Neural cell (in vitro differentiated cells): ENCODE data around the gene ADK. TPM values are rescaled to one million over a fixed set of nuclear protein-coding genes. Genes with fewer than 3 reads are reported as not detected.

Source experiments
- H2AFZ ChIP-seq: fragments of 200-600, 300-800 bp; sonication (generic), shearing (Covaris generic); 2 replicates; pipeline ENCODE4 v1.6.0; 2014; ENCODE audit warnings: low read depth, mild to moderate bottlenecking, antibody characterized with exemption, low read length, moderate library complexity
- H3F3A ChIP-seq: fragments of 200-600 bp; shearing (Covaris generic); 2 replicates; pipeline ENCODE4 v1.6.1; 2016; ENCODE audit warnings: mild to moderate bottlenecking, moderate library complexity, mixed read lengths, antibody characterized with exemption, low read length; ENCODE audit not compliant: insufficient read depth, poor library complexity, severe bottlenecking
- H3K27ac ChIP-seq: fragments of 200-600, 300-800 bp; sonication (generic), shearing (Covaris generic); 2 replicates; pipeline ENCODE4 v1.5.1; 2014; ENCODE audit warnings: mild to moderate bottlenecking, low read length, moderate library complexity
- H3K27me3 ChIP-seq: fragments of 300-800, 200-600 bp; sonication (generic), shearing (Covaris generic); 2 replicates; pipeline ENCODE4 v1.6.0; 2014; ENCODE audit warnings: mild to moderate bottlenecking, low read depth, low read length, moderate library complexity; ENCODE audit not compliant: insufficient read depth
- H3K36me3 ChIP-seq: fragments of 300-800, 200-600 bp; sonication (generic), shearing (Covaris generic); 2 replicates; pipeline ENCODE4 v1.5.1; 2014; ENCODE audit warnings: mild to moderate bottlenecking, antibody characterized with exemption, low read length, moderate library complexity; ENCODE audit not compliant: insufficient read depth
- H3K4me2 ChIP-seq: fragments of 300-800, 200-600 bp; sonication (generic), shearing (Covaris generic); 2 replicates; pipeline ENCODE4 v1.6.0; 2014; ENCODE audit warnings: mild to moderate bottlenecking, low read length
- H3K4me3 ChIP-seq: fragments of 300-800, 200-600 bp; sonication (generic), shearing (Covaris generic); 2 replicates; pipeline ENCODE4 v1.5.1; 2014; ENCODE audit warnings: mild to moderate bottlenecking, low read length, moderate library complexity
- H3K79me2 ChIP-seq: fragments of 200-600 bp; shearing (Covaris generic); replicated peaks from 2 replicates; pipeline ENCODE4 v1.6.0; 2014; ENCODE audit warnings: mild to moderate bottlenecking, low read length, moderate library complexity; ENCODE audit not compliant: insufficient read depth
- H3K9ac ChIP-seq: fragments of 300-800, 200-600 bp; sonication (generic), shearing (Covaris generic); 2 replicates; pipeline ENCODE4 v1.6.1; 2016; ENCODE audit warnings: mild to moderate bottlenecking, low read length, mixed read lengths
- H3K9me2 ChIP-seq: fragments of 200-600 bp; shearing (Covaris generic); 2 replicates; pipeline ENCODE4 v1.6.1; 2016; ENCODE audit warnings: mild to moderate bottlenecking, low read length, mixed read lengths; ENCODE audit not compliant: insufficient read depth
- H3K9me3 ChIP-seq: fragments of 200-600, 300-800 bp; sonication (generic), shearing (Covaris generic); 2 replicates; pipeline ENCODE4 v1.6.1; 2016; ENCODE audit warnings: mild to moderate bottlenecking, mixed run types, low read length, moderate library complexity, mixed read lengths
- H4K20me1 ChIP-seq: fragments of 200-600 bp; shearing (Covaris generic); 2 replicates; pipeline ENCODE4 v1.6.1; 2016; ENCODE audit warnings: mild to moderate bottlenecking, mixed run types; ENCODE audit not compliant: insufficient read depth
- CTCF ChIP-seq: fragments of 450-650 bp; IDR thresholded peaks from 2 replicates; pipeline ENCODE4 v1.5.1; 2014; ENCODE audit warnings: antibody characterized with exemption, mild to moderate bottlenecking, moderate library complexity; ENCODE audit not compliant: poor library complexity, severe bottlenecking
- EP300 ChIP-seq: fragments of 450-650 bp; conservative IDR thresholded peaks from 2 replicates; pipeline ENCODE4 v1.6.1; 2014; ENCODE audit warnings: antibody characterized with exemption, mild to moderate bottlenecking, moderate library complexity; ENCODE audit not compliant: poor library complexity, severe bottlenecking
- EZH2 ChIP-seq: fragments of 200-600, 300-800 bp; shearing (Covaris generic), sonication (generic); IDR thresholded peaks from 2 replicates; pipeline ENCODE4 v1.6.1; 2014; ENCODE audit warnings: antibody characterized with exemption, low read length, borderline replicate concordance, mild to moderate bottlenecking; ENCODE audit not compliant: insufficient read depth, poor library complexity, severe bottlenecking
- MXI1 ChIP-seq: fragments of 450-650 bp; conservative IDR thresholded peaks from 2 replicates; pipeline ENCODE4 v1.6.1; 2014; ENCODE audit warnings: antibody characterized with exemption, mild to moderate bottlenecking; ENCODE audit not compliant: poor library complexity, severe bottlenecking
- POLR2AphosphoS5 ChIP-seq: IDR thresholded peaks from 2 replicates; pipeline ENCODE4 v1.6.1; 2012
- RAD21 ChIP-seq: fragments of 450-650 bp; conservative IDR thresholded peaks from 2 replicates; pipeline ENCODE4 v1.6.1; 2014; ENCODE audit warnings: antibody characterized with exemption, mild to moderate bottlenecking, moderate library complexity
- REST ChIP-seq: IDR thresholded peaks from 2 replicates; pipeline ENCODE4 v1.6.1; 2012; ENCODE audit warnings: borderline replicate concordance
- SMC3 ChIP-seq: fragments of 450-650 bp; conservative IDR thresholded peaks from 2 replicates; pipeline ENCODE4 v1.6.1; 2014; ENCODE audit warnings: antibody characterized with exemption, mild to moderate bottlenecking, moderate library complexity; ENCODE audit not compliant: poor library complexity
- TAF1 ChIP-seq: IDR thresholded peaks from 2 replicates; pipeline ENCODE4 v1.6.1; 2012; ENCODE audit warnings: low read depth
- polyA plus RNA-seq: library from polyadenylated mRNA; depleted of rRNA; stranded (reverse); fragments of >200 nt; gene quantifications from 2 replicates; pipeline ENCODE4 v1.2.3, GENCODE V29; 2014

Gene ADK
- polyA plus RNA-seq, 1 donor from 2014 or later, result 19.5 TPM

- Histone ChIP-seq H3K9ac (no peak overlapping the region), H3K9me2 (no peaks in the 10 kb centered on the region), H4K20me1 (no peaks in the 10 kb centered on the region), H3K9me3 (no peaks in the 10 kb centered on the region), H3K27me3 (no peaks in the 10 kb centered on the region), H3K4me3 (no peak overlapping the region), H3K79me2 (no peaks in the 10 kb centered on the region), H3K4me2 (no peak overlapping the region), H3K27ac (no peak overlapping the region), H2AFZ (no peak overlapping the region), H3K36me3 (no peaks in the 10 kb centered on the region), H3F3A (no peaks in the 10 kb centered on the region)
- no peak for TF ChIP-seq MXI1
- TF ChIP-seq POLR2AphosphoS5, result no peak
- TF ChIP-seq EZH2, result no peak
- no peak for TF ChIP-seq CTCF
- TF ChIP-seq SMC3, result no peak
- TF ChIP-seq EP300, result no peak
- no peak for TF ChIP-seq TAF1
- TF ChIP-seq RAD21, result no peak
- no peak for TF ChIP-seq REST
Observed at GRCh38 chr10:74643596-74643975, 492.6 kb downstream of the ADK start.

- no peak overlapping the region for H3K9ac ChIP-seq
- no peaks in the 10 kb centered on the region for H3K36me3 ChIP-seq
- no peak overlapping the region for H3K27ac ChIP-seq
- no peaks in the 10 kb centered on the region for H3F3A ChIP-seq
- no peak overlapping the region for H2AFZ ChIP-seq
- no peak overlapping the region for H3K4me3 ChIP-seq
- no peak overlapping the region for H3K4me2 ChIP-seq
- H3K9me2 ChIP-seq, result no peaks in the 10 kb centered on the region
- H4K20me1 ChIP-seq, result no peaks in the 10 kb centered on the region
- H3K27me3 ChIP-seq, result no peaks in the 10 kb centered on the region
- H3K9me3 ChIP-seq, result no peaks in the 10 kb centered on the region
- TF ChIP-seq SMC3 (no peak), CTCF (no peak), EZH2 (no peak), POLR2AphosphoS5 (no peak), RAD21 (no peak), TAF1 (no peak), MXI1 (no peak), REST (no peak), EP300 (no peak)
- H3K79me2 ChIP-seq, result no peaks in the 10 kb centered on the region
Observed at GRCh38 chr10:74644738-74645137, 493.7 kb downstream of the ADK start.
